Sciatic nerve (tissue), 2 donors: ENCODE data around the gene SERP2. TPM values are rescaled to one million over a fixed set of nuclear protein-coding genes. Genes with fewer than 3 reads are reported as not detected.
"Not testable (repeated sequence)": the region's sequence is repeated elsewhere in the genome, so short reads cannot be mapped to it uniquely, and the experiment has no call there.

Source experiments
- ATAC-seq: fragments of 200-7000 bp; cut with Tn5 transposase; one replicate; pipeline ENCODE4 v1.9.1; 2020; ENCODE audit warnings: mild to moderate bottlenecking, moderate library complexity
- DNase-seq: peaks from one replicate; pipeline ENCODE4 v3.0.0-alpha.2; 2020; ENCODE audit warnings: low spot score
- intact Hi-C: fragments of 100-400 bp; cut with DNase I; formaldehyde crosslinking; loops from one replicate; pipeline ENCODE4 v1.14.2; 2022
- total RNA-seq: library from RNA; stranded (reverse); fragmentation: NEBNext Ultra II Directional; extraction: Animal tissue kit (Norgen Biotek cat#: 25700); gene quantifications from one replicate; pipeline ENCODE4 v1.2.1, GENCODE V29; 2021
- donor health status: DM: no; HTN: no; CAD: no.
- donor health status: DM: no; HTN: no; CAD: no.

SERP2 gene
- total RNA-seq: 9.6 TPM

DNA sequence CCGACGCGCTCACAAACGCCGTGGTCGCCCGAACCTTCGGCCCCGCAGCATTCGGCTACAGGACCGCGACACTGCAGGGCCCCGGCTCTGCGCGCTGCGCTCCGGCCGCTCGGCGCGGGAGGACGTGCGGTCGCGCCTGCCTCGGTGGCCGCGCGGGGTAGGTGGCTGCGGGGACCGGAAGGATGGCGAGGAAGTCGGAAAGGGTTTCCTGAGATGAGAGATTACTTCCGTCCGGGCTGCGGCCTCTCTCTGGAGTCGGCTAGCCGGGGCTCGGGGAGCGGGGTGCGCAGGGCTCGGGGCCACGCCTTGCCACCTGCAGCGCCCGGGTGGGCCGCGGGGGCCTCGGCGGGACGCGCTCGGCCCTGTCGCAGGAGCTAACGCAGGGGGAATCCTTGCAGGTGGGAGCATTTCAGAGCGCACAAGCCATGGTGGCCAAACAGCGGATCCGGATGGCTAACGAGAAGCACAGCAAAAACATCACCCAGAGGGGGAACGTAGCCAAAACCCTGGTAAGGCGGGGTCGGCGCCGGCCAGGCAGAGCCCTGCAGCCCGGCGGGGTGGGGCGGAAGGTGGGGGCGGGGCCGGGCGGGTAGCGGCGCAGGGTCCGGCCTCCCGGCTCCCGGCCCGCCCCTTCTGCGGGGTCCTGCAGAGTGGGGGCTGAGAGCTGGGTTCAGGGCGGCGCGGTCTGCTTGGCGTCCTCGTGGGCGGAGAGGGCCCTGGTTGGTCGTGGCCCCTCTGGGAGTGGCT lies at the start of gene SERP2:
Gene SERP2 (plus strand): TSS at position 224 of the 747 bp plus-strand sequence. CDS start 202 bp downstream, at position 426.
- intact Hi-C loops: no loop called here
- ATAC-seq: peak; percentile 75
- DNase-seq: peak; percentile 65

DNA sequence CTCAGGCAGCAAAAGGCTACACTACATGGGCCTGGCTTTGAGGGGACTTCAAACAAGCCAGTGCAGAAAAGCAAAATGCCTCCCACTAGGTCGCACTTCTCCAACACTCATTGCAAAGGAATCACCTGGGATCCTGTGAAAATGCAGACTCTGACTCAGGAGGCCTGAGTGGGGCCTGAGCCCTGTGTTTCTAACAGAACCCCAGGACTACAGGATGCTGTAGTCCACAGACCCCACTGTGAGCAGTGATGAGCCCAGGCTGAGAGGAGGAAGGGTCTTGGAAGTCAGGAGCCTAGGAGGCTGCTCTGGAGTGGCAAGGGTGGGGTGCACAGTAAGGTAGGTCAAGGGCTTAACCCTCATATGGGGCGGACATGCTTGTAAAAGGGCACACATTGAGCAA lies 46.7 kb upstream of the SERP2 start:
- intact Hi-C loops: no loop called here
- ATAC-seq (no peak), DNase-seq (no peak)

DNA sequence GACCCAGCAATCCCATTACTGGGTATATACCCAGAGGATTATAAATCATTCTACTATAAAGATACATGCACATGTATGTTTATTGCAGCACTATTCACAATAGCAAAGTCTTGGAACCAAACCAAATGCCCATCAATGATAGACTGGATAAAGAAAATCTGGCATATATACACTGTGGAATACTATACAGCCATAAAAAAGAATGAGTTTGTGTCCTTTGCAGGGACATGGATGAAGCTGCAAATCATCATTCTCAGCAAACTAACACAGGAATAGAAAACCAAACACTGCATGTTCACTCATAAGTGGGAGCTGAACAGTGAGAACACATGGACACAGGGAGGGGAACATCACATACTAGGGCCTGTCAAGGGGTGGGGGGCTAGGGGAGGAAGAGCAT lies 44.6 kb upstream of the SERP2 start:
- DNase-seq, intact Hi-C loops, ATAC-seq: not testable (repeated sequence)

GRCh38 chr13:44329909-44330545 lies 43.6 kb upstream of the SERP2 start:
- ATAC-seq: no peak
- DNase-seq: no peak
- intact Hi-C loops: no loop called here

DNA sequence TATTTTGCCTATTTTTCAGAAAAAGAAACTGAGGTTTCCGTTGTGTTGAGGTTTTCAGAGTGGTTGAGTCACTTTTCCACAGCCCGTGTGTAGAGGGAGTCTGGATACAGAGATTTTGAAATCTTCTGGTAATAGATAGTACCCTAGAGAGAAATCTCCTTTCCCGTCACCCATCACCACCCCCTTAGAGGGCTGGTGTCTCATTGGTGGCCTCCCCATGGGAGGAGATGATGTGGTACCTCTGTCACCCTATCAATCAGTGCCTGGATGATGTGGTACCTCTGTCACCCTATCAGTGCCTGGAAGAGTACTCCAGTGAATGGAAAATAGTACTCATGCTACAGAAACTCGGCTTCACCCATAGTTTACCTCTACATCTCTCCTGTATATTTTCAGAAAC lies 42.2 kb upstream of the SERP2 start:
- intact Hi-C loops: no loop called here
- DNase-seq (no peak), ATAC-seq (peak; percentile 14)

DNA sequence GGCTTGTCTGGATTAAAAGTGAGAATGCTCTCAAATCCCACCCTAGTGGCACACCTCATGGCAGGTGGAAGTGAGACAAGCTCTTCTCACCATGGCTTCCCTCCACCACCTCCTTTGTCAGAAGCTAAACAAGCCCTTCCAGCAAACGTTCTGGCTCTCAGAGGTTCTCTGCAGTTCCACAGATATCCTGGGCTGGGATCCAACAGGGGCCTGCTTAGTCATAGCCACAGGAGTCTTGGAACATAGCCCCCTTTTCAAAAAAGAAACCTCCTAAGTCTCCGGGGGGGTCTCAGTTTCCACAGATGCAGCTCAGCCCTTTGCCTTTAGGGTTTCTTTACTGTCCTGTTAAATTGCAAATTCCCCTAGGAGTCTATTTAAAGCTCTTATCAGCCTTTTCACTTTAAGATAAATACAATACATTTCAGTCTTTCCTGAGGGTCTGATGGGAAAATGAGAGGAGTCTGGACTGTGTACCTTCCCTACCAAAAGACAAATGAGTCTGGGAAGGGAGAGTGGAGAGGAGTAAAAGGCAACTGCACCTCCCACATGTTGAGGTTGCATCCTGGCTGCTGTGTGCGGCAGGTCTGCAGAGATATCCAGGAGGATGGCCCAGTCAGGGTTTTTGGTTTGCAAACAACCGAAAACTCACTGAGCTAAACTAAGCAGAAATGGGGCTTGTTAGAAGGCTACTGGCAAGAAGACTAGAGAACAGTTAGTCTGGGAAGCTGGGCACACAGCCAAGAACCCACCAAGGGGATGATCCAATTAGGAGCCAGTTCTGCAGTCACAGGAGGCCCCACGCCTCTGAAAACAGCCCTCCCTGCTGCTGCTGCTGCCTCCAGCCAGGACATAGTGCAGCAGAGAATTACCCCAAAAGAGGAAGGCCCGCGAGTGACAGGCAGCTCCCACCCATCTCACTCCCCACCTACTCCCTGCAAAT lies 41.4 kb upstream of the SERP2 start:
- ATAC-seq: peak; percentile 86
- peak; percentile 84 for DNase-seq
- intact Hi-C loops: no loop called here

DNA sequence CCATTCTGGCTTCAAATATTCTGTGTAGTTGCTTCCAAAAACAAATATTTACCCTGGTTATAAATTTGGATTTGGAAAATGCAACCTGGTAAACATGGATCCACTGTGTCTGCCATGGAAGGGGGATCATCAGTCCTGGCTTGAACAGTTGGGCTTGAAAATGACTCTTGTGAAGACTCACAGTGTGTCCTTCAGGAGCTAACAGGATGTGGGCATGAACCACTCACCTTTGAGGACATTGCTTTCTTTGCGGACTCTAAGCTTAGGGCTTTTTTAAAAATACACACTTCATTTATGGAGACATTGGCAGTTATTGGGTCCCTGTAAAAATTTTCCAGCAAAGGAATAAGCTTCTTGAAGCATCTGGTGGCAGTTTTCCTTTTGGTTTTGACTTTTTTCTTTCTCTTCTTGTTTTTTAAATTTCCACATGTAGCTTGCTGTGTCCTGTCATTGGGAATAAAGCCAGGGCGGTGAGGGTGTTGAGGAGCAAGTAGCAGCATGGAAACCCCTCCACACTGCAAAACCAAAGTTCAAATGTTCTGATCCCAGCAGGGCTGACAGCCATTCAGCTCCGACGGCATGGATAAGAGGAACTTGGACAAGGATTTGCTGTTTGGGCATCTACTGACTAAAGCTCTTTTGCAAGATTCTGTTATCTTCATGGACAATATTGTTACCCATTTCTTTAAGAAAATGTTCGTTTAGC lies 39.5 kb upstream of the SERP2 start:
- intact Hi-C loops: no loop called here
- no peak for DNase-seq
- ATAC-seq: no peak

DNA sequence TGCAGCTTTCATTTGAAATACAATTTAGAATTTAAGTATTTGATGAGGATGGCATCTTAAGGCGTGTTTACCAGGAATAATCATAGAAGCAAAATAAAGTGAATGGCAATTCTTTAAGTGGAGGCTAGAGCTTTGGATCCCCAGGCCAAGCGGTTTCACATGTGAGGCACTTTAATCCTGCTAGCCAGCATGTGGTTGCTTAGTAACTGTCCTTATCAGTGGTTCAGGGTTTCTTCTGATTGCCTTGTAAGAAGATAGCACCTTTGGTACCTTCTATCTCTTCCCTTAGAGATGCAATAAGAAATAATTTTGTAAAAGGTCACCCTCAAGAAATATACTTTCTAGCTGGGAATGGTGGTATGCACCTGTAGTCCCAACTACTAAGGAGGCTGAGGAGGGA lies 38.9 kb upstream of the SERP2 start:
- DNase-seq (no peak), ATAC-seq (no peak)
- intact Hi-C loops: no loop called here

DNA sequence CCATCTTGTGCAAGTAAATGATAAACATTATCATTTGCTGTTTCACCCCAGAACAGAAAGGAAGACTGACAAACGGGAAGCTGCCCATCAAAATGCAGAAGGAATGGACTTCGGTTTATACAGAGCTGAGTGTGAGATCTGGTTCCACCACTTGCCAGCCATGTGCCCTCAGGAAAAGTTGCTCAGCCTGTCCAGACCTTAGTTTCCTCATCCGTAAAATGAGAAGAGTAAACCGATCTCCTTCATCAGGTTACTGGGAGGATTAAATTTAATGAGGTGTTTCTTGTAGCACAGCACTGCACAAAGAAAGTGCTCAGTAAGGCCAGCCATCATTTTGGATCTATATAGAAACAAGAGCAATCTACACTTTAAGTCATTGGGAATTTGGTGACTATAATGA lies 36.7 kb upstream of the SERP2 start:
- no peak for DNase-seq
- no peak for ATAC-seq
- intact Hi-C loops: no loop called here

- no peak for DNase-seq
- ATAC-seq: no peak
- intact Hi-C loops: no loop called here
These were observed 36.0 kb upstream of the SERP2 start for GRCh38 chr13:44337581-44337980.

- intact Hi-C loops: no loop called here
- no peak for DNase-seq
- peak; percentile 90 for ATAC-seq
These were observed 33.1 kb upstream of the SERP2 start for GRCh38 chr13:44340508-44340907.

DNA sequence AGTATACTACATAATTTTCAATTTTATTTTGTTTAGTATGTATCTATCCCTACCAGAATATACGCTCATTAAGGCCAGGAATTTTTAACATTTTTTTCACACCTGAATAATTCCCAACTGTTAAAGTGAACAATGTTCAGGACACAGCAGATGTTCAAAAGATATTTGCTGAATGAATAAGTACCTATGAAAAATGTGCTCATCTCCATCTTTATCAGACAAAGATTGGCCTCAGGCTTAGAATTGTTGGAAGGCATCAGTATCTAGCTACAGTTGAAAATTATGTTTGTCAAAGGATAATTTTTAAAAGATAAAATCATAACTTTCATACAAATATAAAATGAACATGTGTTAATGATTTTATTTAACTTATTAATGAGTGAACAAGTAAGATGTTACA lies 30.9 kb upstream of the SERP2 start:
- ATAC-seq (no peak), DNase-seq (no peak)
- intact Hi-C loops: no loop called here

GRCh38 chr13:44346534-44346933 lies 27.1 kb upstream of the SERP2 start:
- intact Hi-C loops: no loop called here
- ATAC-seq (no peak), DNase-seq (no peak)

DNA sequence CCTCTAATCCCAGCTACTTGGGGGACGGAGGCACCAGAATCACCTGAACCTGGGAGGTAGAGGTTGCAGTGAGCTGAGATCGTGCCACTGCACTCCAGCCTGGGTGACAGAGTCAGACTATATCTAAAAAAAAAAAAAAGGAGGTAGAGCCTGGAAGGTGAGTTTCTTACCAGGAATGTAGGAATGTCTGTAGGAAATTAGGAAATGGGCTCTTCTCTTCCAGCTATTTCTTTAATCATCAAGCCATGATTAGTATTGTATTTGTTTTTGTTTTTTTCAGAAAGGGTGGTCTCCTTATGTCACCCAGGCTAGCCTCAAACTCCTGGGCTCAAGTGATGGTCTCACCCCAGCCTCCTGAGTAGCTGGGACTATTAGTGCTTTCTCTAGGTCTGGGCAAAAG lies 26.3 kb upstream of the SERP2 start:
- intact Hi-C loops: no loop called here
- DNase-seq (no peak), ATAC-seq (no peak)

DNA sequence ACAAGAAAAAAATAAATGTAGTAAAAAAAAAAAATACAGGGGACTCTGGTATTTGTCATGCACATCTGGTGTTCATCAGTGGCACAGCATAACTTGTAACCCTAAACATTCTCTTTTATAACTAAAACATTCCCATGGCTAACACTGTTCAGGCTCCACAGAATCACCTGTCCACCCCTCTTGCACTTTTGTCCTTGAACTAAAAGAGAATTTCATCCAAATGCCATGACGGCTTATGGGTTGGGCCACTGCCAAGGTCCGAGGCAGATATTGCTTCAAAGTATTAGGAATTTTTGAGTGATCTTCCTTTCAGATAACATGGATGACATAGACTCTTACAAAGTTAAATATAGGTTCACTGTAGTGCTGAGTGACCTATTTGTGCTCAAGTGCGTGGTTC lies 25.7 kb upstream of the SERP2 start:
- no peak for DNase-seq
- ATAC-seq: no peak
- intact Hi-C loops: no loop called here

DNA sequence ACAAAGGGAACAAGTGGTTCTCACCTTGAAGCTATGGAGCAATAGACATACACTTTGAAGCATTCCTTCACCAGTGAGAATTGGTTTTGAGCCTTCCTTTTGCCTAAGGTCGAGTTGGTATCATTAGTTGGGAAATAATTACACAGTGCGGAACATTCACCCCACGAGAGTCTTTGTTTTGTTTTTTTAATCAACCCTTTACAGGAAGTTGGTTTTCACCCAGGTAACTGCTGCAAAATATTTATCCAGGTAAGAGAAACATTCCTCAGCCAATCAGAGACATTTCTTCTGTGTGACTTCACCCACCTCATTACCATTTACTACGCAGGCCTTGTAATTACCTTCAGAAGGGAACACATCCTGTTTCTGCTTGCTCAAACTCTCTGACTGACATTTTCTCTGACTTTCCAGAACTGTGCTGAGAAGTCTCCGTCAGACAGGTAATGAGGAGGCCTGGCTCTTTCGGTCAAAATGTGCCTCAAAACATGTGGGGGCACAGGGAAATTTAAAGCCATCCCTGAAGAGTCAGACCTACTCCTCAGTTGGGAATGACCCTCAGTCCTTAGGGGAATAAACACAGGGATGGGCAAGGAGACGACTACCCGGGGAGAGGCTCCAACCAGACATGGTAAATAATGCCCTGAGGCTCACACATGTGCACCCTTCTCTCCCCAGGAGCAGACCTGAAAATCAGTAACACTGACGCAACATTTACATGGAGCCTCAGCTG lies 22.7 kb upstream of the SERP2 start:
- DNase-seq (no peak), ATAC-seq (no peak)
- intact Hi-C loops: no loop called here

DNA sequence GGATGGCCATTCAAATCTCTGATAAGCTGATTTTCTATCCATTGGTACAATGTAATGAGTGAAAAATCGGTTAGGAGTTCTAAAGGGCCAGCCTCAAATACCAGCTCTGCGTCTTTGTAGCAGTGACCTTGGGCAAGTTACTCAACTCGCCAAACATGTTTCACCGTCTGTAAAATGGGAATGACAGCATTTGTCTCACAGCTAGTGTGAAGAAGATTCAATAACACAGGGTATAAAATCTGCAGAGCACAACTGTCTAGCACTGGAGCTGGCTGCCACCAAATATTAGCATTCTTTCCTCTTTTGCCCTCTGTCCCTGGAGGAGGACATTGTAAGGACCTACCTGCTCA lies 22.1 kb upstream of the SERP2 start:
- intact Hi-C loops: no loop called here
- no peak for DNase-seq
- no peak for ATAC-seq

- intact Hi-C loops: no loop called here
- no peak for DNase-seq
- no peak for ATAC-seq
These were observed 21.4 kb upstream of the SERP2 start for GRCh38 chr13:44352202-44352601.

GRCh38 chr13:44352671-44353070 lies 21.0 kb upstream of the SERP2 start:
- no peak for ATAC-seq
- intact Hi-C loops: no loop called here
- DNase-seq: no peak
